Measurements from ENCODE around the gene KNDC1. TPM values are rescaled to one million over a fixed set of nuclear protein-coding genes. Genes with fewer than 3 reads are reported as not detected.
"Not testable (repeated sequence)": the region's sequence is repeated elsewhere in the genome, so short reads cannot be mapped to it uniquely, and the experiment has no call there.

Gene KNDC1
- total and polyA plus RNA-seq, 2 experiments from 2014 or later: 1.8 to 16.0 TPM

- Histone ChIP-seq H3K79me2 (replicated peaks; ENCODE audit: insufficient read depth) (no peaks in the 10 kb centered on the region), H2AFZ (no peak overlapping the region), H3K27me3 (ENCODE audit: insufficient read depth) (no peaks in the 10 kb centered on the region), H3F3A (replicated peaks; ENCODE audit: low read depth) (peaks cover 15% of the 10 kb centered on the region; the same call in 1 of the 2 replicates), H3K36me3 (ENCODE audit: insufficient read depth) (0 out of 2 replicates have a peak, but pooled peaks cover 5% of the 10 kb centered on the region), H3K4me2 (no peak overlapping the region), H4K20me1 (replicated peaks; ENCODE audit: insufficient read depth) (no peaks in the 10 kb centered on the region), H3K27ac (ENCODE audit: low read depth) (no peak overlapping the region), H3K4me1 (ENCODE audit: insufficient read depth) (peaks cover 30% of the 10 kb centered on the region), H3K9me2 (ENCODE audit: insufficient read depth) (0 out of 2 replicates have a peak, but pooled peaks cover 3% of the 10 kb centered on the region), H3K4me3 (no peak overlapping the region)
- Mint-ChIP-seq H3K27me3 (ENCODE audit: insufficient read depth, low read depth, poor library complexity) (peaks cover 8% of the 10 kb centered on the region), H3K4me3 (no peak overlapping the region), H3K36me3 (ENCODE audit: low read depth) (peaks cover 37% of the 10 kb centered on the region), H3K4me1 (peaks cover 39% of the 10 kb centered on the region), H3K9me3 (peaks cover 46% of the 10 kb centered on the region), H3K27ac (no peak overlapping the region)
- TF ChIP-seq POLR2AphosphoS5 (IDR thresholded peaks at IDR 0.05; ENCODE audit: low read depth) (no peak), CTCF (conservative IDR thresholded peaks at IDR 0.05; ENCODE audit: low read depth in 2 of 2) (no peak), CREB1 (CRISPR knock-in tag; IDR thresholded peaks at IDR 0.05; ENCODE audit: low read depth) (no peak), EZH2 (IDR thresholded peaks at IDR 0.05; ENCODE audit: low read depth, unreplicated experiment) (no peak), JUNB (IDR thresholded peaks at IDR 0.05; ENCODE audit: unreplicated experiment) (no peak), EZH2phosphoT487 (IDR thresholded peaks at IDR 0.05; ENCODE audit: unreplicated experiment) (no peak), ZNF114 (CRISPR knock-in tag; IDR thresholded peaks at IDR 0.05) (no peak), NANOG (IDR thresholded peaks at IDR 0.05; ENCODE audit: borderline replicate concordance) (no peak), ZNF331 (CRISPR knock-in tag; IDR thresholded peaks at IDR 0.05; ENCODE audit: low read depth) (no peak)
- no peak for ATAC-seq
- DNase-seq (ENCODE audit: low spot score): no peak
Measured at GRCh38 chr10:133150226-133150625, 9.8 kb upstream of the KNDC1 start.

- H3K27me3 Mint-ChIP-seq (ENCODE audit: insufficient read depth, low read depth, poor library complexity): peaks cover 6% of the 10 kb centered on the region
Measured at GRCh38 chr10:133150656-133151055, 9.4 kb upstream of the KNDC1 start.

GRCh38 chr10:133151071-133151470 lies 8.9 kb upstream of the KNDC1 start:
- H3K4me1 Mint-ChIP-seq: peaks cover 36% of the 10 kb centered on the region
- not testable (repeated sequence) for ATAC-seq

More at GRCh38 chr10:133150656-133151055, 9.4 kb upstream of the KNDC1 start:
- Histone ChIP-seq H3K79me2 (replicated peaks; ENCODE audit: insufficient read depth) (no peaks in the 10 kb centered on the region), H3K4me3 (no peak overlapping the region), H3F3A (replicated peaks; ENCODE audit: low read depth) (peaks cover 15% of the 10 kb centered on the region; the same call in 1 of the 2 replicates), H3K36me3 (ENCODE audit: insufficient read depth) (0 out of 2 replicates have a peak, but pooled peaks cover 5% of the 10 kb centered on the region), H4K20me1 (replicated peaks; ENCODE audit: insufficient read depth) (no peaks in the 10 kb centered on the region), H3K27me3 (ENCODE audit: insufficient read depth) (no peaks in the 10 kb centered on the region), H3K27ac (ENCODE audit: low read depth) (peak overlapping the region; percentile 94), H3K9me2 (ENCODE audit: insufficient read depth) (0 out of 2 replicates have a peak, but pooled peaks cover 3% of the 10 kb centered on the region), H3K4me2 (peak overlapping the region; percentile 3; the same call in 1 of the 2 replicates), H3K4me1 (ENCODE audit: insufficient read depth) (peaks cover 26% of the 10 kb centered on the region), H2AFZ (no peak overlapping the region)
- Mint-ChIP-seq H3K9me3 (peaks cover 46% of the 10 kb centered on the region), H3K4me3 (no peak overlapping the region), H3K4me1 (peaks cover 36% of the 10 kb centered on the region), H3K27ac (peak overlapping the region; percentile 96), H3K36me3 (ENCODE audit: low read depth) (peaks cover 37% of the 10 kb centered on the region)
- ATAC-seq (no peak), DNase-seq (ENCODE audit: low spot score) (no peak)
- TF ChIP-seq CTCF (conservative IDR thresholded peaks at IDR 0.05; ENCODE audit: low read depth in 2 of 2): no peak
- no peak for TF ChIP-seq POLR2AphosphoS5 (IDR thresholded peaks at IDR 0.05; ENCODE audit: low read depth)
- no peak for TF ChIP-seq ETS1 (IDR thresholded peaks at IDR 0.05)
- no peak for TF ChIP-seq ZNF114 (CRISPR knock-in tag; IDR thresholded peaks at IDR 0.05)
- TF ChIP-seq ZNF331 (CRISPR knock-in tag; IDR thresholded peaks at IDR 0.05; ENCODE audit: low read depth): no peak

More at GRCh38 chr10:133151071-133151470, 8.9 kb upstream of the KNDC1 start:
- H4K20me1 ChIP-seq (replicated peaks; ENCODE audit: insufficient read depth); H3K79me2 ChIP-seq (replicated peaks; ENCODE audit: insufficient read depth); H3K36me3 ChIP-seq (ENCODE audit: insufficient read depth); H3K27me3 Mint-ChIP-seq (ENCODE audit: insufficient read depth, low read depth, poor library complexity); H3K27me3 ChIP-seq (ENCODE audit: insufficient read depth); DNase-seq (ENCODE audit: low spot score); H3K9me2 ChIP-seq (ENCODE audit: insufficient read depth); H2AFZ ChIP-seq: not testable (repeated sequence)
- Mint-ChIP-seq H3K36me3 (ENCODE audit: low read depth) (peaks cover 37% of the 10 kb centered on the region), H3K27ac (peak overlapping the region; percentile 96), H3K9me3 (peaks cover 46% of the 10 kb centered on the region), H3K4me3 (peak overlapping the region; percentile 15; the same call in 2 of the 3 replicates)
- peaks cover 22% of the 10 kb centered on the region for H3K4me1 ChIP-seq (ENCODE audit: insufficient read depth)
- peak overlapping the region; percentile 12; the same call in 1 of the 2 replicates for H3K4me3 ChIP-seq
- peaks cover 15% of the 10 kb centered on the region; the same call in 1 of the 2 replicates for H3F3A ChIP-seq (replicated peaks; ENCODE audit: low read depth)
- H3K27ac ChIP-seq (ENCODE audit: low read depth): peak overlapping the region; percentile 94
- H3K4me2 ChIP-seq: peak overlapping the region; percentile 3

All from GM23338 (cell line).